Fibroblast of skin of right quadriceps (primary cell): ENCODE measurements around the gene TBC1D32.
"Not testable (repeated sequence)": the region's sequence is repeated elsewhere in the genome, so short reads cannot be mapped to it uniquely, and the experiment has no call there.

ENCODE experiments used
- DNase-seq: peaks from one replicate; pipeline ENCODE4 v3.0.0-alpha.2; 2013

The TBC1D32 gene

DNA sequence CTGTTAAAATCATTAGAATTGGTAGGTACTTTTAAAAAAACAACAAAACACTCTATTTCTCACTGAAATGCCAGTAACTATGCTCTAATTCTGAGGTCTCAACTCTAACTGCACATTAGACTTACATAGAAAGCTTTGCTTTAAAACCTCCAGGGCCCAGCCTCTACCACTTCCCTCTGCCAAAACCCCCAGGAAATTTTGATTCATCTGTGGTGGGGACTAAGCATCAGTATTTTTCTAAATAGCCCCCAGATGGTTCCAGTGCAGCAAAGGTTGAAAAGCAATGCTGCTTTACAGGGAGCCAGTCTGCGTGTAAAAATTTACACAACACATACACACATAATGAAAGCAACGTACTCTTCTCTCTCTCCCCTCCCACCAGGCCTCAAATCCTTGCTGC, 3.8 kb downstream of the TBC1D32 start:
- DNase-seq = no peak

- no peak for DNase-seq
Measured at GRCh38 chr6:121321282-121321681, 13.0 kb downstream of the TBC1D32 start.

DNA sequence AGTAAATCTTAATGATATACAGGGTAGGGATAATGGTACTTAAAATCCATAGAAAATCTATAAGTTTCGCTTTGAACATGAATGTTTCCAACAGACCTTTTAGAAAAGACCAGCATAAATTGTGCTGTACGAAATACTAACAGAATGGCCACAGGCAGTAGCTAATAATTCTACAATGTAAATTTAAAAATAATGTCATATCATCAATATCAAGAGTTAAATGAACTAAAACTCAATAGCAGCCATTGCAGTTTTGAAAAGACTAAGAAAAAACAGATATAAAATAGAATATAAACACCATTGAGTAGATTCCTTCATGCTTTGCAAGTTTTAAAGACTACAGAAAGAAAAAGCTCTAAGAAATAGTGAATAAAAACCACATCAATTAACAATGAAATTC, 14.7 kb downstream of the TBC1D32 start:
- DNase-seq = no peak

DNA sequence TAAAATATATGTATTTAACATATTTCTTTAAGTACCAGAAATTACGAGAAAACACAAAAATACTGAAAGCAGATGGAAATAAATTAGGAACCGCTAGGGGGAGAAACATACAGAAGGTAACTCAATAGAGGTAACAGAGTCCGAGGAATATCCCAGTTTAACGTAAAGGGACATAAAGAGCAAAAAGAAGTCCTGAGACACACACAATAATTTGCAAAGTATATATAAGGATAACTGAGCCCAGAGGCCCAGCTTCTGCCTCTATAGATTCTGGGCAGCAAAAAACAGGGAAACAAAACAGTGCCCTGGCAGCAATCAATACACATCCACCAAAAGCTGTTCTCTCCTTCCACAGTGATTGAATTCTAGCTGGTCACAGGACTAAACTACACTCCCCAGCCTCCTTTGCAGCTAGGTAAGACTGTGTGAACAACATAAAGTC, 15.1 kb downstream of the TBC1D32 start:
- DNase-seq = peak; percentile 22

DNA sequence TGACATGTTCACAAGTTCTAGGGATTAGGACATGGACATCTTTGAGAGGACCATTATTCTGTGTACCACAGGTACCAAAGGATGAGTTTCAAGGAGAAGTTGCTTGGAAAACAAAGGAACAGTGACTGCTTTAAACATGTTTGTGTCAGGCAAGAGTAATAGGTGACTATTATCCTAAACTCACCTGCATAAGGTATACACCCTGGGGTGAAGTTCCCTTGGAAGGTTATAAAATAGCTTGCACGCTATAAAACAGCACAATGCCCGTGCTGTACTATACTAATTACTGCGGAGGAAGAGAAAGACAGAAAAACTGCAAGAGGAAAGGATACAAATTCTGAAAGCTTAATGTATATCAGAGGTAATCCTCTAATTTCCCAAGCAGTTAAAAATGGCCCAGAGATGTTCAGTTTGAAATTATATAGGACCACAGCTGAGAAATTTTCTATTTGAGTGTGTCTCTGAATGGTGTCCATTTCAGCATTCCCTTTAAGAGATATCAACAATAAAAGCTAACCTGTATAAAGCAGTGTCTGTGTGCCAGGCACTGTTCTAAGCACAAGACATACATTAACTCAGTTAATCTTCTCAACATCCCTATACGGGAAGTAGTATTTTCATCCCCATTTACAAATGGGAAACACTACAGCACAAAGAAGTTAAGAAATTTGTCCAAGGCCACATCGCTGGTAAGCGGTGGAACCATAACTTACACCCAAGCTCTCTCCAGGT, 19.7 kb downstream of the TBC1D32 start:
- DNase-seq = no peak

DNA sequence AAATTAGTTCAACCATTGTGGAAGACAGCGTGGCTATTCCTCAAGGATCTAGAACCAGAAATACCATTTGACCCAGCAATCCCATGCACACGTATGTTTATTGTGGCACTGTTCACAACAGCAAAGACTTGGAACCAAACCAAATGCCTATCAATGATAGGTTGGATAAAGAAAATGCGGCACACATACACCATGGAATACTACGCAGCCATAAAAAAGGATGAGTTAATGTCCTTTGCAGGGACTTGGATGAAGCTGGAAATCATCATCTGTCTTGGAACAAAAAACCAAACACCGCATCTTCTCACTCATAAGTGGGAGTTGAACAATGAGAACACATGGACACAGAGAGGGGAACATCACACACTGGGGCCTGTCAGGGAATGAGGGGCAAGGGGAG, 22.5 kb downstream of the TBC1D32 start:
- not testable (repeated sequence) for DNase-seq

GRCh38 chr6:121310495-121310894, 23.8 kb downstream of the TBC1D32 start:
- no peak for DNase-seq

GRCh38 chr6:121309768-121310469, 24.4 kb downstream of the TBC1D32 start:
- peak; percentile 79 for DNase-seq

GRCh38 chr6:121305957-121306607, 28.2 kb downstream of the TBC1D32 start:
- DNase-seq = peak; percentile 45

- DNase-seq = no peak
Measured at GRCh38 chr6:121302882-121303281, 31.4 kb downstream of the TBC1D32 start.

- not testable (repeated sequence) for DNase-seq
Measured at GRCh38 chr6:121301156-121301555, 33.1 kb downstream of the TBC1D32 start.

GRCh38 chr6:121297694-121298093, 36.6 kb downstream of the TBC1D32 start:
- peak; percentile 12 for DNase-seq

DNA sequence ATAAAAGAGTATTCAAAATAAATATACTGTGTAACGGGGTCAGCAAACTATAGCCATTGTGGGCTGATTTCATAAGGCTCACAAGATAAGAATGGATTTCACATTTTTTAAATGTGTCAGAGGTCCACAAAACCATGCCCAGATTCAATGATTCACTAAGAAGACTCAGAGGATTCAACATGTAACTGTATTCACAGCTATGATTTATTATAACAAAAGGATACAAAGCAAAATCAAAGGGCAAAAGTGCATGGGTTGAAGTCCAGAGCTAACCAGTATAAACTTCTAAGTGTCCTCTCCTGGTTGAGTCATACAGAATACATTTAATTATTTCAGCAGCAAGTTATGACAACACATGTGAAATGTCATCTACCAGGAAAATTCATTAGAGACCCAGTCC, 49.2 kb downstream of the TBC1D32 start:
- peak; percentile 53 for DNase-seq

DNA sequence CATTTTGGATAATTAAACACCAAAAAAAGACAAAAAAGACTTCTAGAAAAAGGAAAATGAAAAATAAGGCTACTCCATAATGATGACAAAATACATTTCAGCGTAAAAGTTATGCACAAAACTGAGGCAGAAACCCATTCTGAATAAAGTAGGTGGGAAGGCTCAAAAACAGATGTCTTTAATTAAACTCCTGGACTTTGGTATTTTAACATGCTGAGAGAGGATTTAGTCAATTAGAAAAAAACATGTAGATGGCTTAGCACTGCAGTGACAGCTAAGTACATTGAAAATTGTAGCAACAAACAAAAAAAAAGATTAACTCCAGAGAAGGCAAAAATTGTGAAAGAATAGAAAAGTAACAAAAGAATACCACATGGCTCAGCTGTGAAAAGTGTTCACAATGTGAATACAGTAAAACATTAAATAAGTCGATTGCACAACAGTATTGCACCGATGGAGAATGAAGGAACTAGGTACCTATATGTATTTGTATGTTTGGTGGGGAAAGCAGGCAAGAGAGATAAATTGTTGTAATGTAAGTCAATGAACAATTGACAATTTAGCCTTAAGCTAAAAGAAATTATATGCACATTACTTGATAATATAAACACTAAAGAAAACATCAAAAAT, 59.5 kb downstream of the TBC1D32 start:
- DNase-seq = peak; percentile 47

GRCh38 chr6:121263742-121264141, 70.5 kb downstream of the TBC1D32 start:
- no peak for DNase-seq

- DNase-seq = peak; percentile 37
Measured at GRCh38 chr6:121260651-121261102, 73.6 kb downstream of the TBC1D32 start.

- peak; percentile 20 for DNase-seq
Measured at GRCh38 chr6:121247386-121247785, 86.9 kb downstream of the TBC1D32 start.

GRCh38 chr6:121242386-121242785, 91.9 kb downstream of the TBC1D32 start:
- no peak for DNase-seq

DNA sequence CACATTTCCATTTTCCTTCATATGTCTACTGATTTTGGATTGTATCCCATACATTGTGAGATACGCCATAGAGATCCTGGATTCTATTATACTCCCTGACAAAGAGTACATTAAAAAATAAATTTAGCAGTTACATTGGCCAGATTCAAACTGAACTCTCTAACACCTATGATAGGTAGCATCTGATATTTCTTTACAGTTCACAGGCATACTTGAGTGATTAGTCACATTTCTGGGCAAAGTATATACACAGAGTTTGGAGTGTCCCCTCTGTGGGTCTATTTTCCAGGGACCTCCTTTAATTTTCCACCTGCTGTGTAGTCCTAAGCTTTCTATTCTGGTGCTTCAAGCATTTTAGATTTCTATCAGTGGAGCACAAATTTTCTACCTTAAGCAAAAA, 96.4 kb downstream of the TBC1D32 start:
- DNase-seq = no peak

GRCh38 chr6:121236984-121237383, 97.3 kb downstream of the TBC1D32 start:
- no peak for DNase-seq

GRCh38 chr6:121235386-121235785, 98.9 kb downstream of the TBC1D32 start:
- no peak for DNase-seq

GRCh38 chr6:121223930-121224329, 110.3 kb downstream of the TBC1D32 start:
- DNase-seq = no peak

DNA sequence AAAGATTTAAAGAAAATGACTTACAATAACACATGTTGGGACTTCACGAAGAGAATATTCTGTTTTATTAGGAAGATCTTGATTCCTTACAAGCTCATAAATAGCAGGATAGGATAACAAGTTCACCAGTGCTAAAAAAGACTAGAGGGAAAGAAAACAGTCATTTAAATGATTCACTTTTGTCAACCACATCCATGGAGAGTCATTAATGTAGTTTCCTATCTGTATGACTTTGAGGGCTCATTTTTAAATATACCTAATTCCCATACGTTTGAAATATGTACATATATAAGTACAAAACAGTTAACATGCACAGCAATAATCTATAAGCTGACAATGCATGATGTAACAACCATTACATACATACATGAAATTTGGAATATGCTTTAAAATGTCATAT, 111.1 kb downstream of the TBC1D32 start:
- no peak for DNase-seq
